Astrocyte of the hippocampus (primary cell): ENCODE results near the gene HBG2.

ENCODE experiments used
- DNase-seq: peaks from one replicate; pipeline ENCODE4 v3.0.0; 2011; ENCODE audit warnings: low read depth, low spot score

HBG2 gene

DNA sequence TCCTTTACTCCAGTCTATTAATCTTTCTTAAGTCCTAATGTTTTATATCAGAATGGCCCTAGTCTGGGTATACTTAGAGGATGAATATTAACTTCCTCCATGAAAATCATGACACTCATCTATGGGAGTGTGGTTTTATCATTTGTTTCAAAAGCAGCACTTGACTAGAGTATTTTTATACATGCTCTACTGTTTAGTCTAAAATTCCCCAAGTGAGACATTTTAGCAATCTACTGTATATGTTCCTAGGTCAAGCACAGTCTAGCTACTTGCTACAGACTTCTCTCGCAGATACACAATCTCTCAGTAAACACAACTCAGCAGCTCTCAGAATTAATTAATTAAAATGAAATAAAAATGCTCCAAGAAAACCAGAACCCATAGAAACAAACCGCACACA lies 24.8 kb downstream of the HBG2 start:
- no peak for DNase-seq

DNA sequence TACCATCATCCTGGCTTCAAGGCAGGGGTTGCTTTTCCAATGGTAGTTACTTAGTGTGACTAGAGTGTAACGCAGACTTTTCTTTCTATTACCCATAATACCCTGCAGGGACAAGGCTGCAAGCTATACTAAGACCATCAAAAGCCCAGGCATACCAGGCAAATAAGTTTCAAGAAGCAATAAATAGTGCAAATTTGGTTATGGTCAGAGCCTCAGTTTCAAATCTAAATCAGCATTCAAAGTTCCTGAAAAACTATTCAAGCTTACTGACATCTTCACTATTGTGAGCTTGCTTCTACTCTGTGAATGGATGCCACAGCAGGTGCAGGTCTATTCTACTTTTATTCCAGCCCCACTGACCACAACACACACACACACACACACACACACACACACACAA lies 25.2 kb downstream of the HBG2 start:
- no peak for DNase-seq

DNA sequence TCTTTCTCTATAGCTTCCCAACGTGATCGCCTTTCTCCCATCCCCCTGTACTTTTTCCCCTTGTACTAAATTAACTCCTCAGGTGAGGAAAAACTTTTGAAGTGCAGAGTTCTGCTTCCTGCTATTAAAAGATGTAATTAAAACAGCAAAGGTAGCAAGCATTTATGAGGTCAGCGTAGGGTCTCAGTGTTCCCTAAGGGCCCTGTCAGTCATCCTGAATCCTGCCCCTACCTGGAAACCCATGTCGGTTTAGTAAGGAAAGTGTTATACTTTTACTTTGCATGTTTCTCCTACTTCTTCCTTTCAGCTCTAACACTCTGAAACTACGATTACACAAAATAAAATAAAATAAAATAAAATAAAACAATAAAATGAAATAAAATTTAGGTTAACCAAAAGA lies 26.5 kb downstream of the HBG2 start:
- DNase-seq, result no peak

DNA sequence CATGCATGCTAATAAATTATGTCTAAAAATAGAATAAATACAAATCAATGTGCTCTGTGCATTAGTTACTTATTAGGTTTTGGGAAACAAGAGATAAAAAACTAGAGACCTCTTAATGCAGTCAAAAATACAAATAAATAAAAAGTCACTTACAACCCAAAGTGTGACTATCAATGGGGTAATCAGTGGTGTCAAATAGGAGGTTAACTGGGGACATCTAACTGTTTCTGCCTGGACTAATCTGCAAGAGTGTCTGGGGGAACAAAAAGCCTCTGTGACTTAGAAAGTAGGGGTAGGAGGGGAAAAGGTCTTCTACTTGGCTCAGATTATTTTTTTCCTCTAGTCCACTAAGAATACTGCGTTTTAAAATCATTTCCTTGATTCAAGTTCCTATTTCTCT lies 26.9 kb downstream of the HBG2 start:
- DNase-seq, result no peak

DNA sequence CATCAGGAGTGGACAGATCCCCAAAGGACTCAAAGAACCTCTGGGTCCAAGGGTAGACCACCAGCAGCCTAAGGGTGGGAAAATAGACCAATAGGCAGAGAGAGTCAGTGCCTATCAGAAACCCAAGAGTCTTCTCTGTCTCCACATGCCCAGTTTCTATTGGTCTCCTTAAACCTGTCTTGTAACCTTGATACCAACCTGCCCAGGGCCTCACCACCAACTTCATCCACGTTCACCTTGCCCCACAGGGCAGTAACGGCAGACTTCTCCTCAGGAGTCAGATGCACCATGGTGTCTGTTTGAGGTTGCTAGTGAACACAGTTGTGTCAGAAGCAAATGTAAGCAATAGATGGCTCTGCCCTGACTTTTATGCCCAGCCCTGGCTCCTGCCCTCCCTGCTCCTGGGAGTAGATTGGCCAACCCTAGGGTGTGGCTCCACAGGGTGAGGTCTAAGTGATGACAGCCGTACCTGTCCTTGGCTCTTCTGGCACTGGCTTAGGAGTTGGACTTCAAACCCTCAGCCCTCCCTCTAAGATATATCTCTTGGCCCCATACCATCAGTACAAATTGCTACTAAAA lies 27.8 kb downstream of the HBG2 start, which contains the start of gene HBB:
TSS of gene HBB (minus strand) at position 340 of the 579 bp plus-strand sequence. CDS start at position 290, 50 bp downstream.
- DNase-seq, result no peak

DNA sequence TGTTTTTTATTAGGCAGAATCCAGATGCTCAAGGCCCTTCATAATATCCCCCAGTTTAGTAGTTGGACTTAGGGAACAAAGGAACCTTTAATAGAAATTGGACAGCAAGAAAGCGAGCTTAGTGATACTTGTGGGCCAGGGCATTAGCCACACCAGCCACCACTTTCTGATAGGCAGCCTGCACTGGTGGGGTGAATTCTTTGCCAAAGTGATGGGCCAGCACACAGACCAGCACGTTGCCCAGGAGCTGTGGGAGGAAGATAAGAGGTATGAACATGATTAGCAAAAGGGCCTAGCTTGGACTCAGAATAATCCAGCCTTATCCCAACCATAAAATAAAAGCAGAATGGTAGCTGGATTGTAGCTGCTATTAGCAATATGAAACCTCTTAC lies 29.1 kb downstream of the HBG2 start:
- DNase-seq, result no peak

DNA sequence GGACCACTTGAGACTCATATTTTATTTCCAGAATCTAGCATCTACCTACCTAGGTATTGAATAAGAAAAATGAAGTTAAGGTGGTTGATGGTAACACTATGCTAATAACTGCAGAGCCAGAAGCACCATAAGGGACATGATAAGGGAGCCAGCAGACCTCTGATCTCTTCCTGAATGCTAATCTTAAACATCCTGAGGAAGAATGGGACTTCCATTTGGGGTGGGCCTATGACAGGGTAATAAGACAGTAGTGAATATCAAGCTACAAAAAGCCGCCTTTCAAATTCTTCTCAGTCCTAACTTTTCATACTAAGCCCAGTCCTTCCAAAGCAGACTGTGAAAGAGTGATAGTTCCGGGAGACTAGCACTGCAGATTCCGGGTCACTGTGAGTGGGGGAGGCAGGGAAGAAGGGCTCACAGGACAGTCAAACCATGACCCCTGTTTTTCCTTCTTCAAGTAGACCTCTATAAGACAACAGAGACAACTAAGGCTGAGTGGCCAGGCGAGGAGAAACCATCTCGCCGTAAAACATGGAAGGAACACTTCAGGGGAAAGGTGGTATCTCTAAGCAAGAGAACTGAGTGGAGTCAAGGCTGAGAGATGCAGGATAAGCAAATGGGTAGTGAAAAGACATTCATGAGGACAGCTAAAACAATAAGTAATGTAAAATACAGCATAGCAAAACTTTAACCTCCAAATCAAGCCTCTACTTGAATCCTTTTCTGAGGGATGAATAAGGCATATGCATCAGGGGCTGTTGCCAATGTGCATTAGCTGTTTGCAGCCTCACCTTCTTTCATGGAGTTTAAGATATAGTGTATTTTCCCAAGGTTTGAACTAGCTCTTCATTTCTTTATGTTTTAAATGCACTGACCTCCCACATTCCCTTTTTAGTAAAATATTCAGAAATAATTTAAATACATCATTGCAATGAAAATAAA lies 29.8 kb downstream of the HBG2 start:
- no peak for DNase-seq

DNA sequence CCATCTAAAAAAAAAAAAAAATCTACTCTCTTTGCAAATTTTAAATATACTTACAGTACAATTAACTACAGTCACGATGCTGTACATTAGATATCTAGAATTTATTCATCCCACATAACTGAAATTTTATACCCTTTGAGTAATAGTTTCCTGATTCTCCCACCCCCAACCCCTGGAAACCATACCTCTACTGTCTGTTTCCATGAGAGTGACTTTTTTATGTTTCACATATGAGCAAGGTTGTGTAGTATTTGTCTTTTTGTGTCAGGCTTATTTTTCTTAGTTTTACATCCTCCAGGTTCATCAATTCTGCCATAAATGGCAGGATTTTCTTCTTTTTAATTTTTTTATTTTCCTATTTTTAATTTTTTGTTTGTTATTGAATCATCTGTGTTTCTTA lies 30.9 kb downstream of the HBG2 start:
- DNase-seq, result no peak

DNA sequence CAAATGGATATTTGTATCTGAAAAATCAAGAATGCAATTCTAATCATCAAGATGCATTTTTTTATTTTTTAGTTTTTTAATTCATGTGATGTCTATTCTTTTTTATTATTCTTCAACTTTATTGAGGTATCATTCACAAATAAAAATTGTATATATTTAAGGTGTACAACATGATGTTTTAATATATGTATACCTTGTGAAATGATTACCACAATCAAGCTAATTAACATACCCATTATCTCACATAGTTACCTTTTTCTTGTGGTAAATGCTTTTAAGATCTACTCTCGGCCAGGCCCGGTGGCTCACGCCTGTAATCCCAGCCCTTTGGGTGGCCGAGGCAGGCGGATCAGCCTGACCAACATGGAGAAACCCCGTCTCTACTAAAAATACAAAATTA lies 31.4 kb downstream of the HBG2 start:
- DNase-seq, result no peak

DNA sequence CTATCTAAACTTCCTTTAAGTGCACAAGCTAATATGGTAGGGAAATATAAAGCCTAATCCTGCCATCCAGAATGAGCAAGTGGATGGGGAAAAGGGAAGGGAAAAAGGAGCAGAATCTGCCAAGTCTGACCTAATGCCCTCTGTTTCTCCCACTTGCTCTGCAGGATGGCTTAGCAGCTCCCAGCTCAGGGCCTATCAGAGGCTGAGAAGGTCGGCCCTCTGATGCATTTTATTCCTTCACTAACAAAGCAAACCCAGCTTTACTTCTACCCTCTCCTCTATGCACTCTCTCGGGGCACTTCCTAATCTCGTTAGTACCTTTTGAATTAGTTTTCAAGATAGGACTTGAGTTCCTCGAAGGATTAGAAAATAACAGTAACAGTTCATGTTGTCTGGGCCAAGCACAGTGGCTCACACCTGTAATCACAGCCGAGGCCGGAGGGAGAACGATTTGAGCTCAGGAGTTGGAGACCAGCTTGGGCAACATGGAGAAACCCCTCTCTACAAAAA lies 44.1 kb downstream of the HBG2 start:
- no peak for DNase-seq

DNA sequence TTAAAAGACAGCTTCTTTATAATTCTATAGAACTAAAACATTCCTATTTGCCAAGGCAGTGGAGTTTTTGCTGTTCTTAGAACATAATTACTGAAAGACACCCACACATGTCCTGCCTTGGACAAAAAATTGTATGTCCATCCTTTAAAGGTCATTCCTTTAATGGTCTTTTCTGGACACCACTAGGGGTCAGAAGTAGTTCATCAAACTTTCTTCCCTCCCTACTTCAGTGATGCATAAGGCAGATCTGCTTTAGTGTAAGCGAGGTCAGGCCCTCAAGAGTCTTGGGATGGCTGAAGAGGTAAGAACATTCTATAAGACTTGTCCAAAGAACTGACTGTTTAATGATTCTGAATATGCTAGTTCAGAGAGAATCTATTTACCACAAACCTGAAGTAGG lies 49.8 kb downstream of the HBG2 start:
- DNase-seq, result peak; percentile 61

DNA sequence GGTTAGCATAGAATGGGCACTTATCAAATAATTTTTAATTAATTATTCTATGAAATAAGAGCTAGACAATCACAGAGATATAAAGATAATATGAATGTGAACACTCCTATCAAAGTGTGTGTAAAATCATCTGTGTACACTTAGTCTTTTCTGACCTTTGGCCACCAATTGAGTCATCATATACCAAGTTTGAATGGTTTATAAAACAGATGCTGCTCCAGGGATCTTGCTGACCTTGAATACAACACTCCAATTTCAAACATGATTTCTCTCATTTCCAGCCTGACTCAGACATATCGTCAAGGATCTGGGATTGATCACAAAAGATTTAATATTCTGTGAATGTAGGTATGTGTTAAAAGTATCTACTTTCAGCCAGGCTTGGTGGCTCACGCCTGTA lies 51.2 kb downstream of the HBG2 start:
- no peak for DNase-seq
